ENCODE results near the gene FCHSD2.
"Not testable (repeated sequence)": the region's sequence is repeated elsewhere in the genome, so short reads cannot be mapped to it uniquely, and the experiment has no call there.

FCHSD2 gene

GRCh38 chr11:73151416-73151815 lies 9.3 kb upstream of the FCHSD2 start:
- no peak for DNase-seq (ENCODE audit: low read depth in 2 of 2)

- no peak for DNase-seq (ENCODE audit: low read depth in 2 of 2)
These were observed 7.0 kb upstream of the FCHSD2 start for GRCh38 chr11:73149105-73149504.

- no peak for DNase-seq (ENCODE audit: low read depth in 2 of 2)
These were observed 5.9 kb upstream of the FCHSD2 start for GRCh38 chr11:73147771-73148681.

GRCh38 chr11:73145986-73146575 lies 4.0 kb upstream of the FCHSD2 start:
- DNase-seq (ENCODE audit: low read depth in 2 of 2) = no peak

GRCh38 chr11:73143126-73143838 lies 1.2 kb upstream of the FCHSD2 start:
- DNase-seq (ENCODE audit: low read depth in 2 of 2) = no peak

- DNase-seq (ENCODE audit: low read depth in 2 of 2) = peak; percentile 14 to 21
These were observed 600 bp downstream of the FCHSD2 start for GRCh38 chr11:73141309-73142127.

- DNase-seq (ENCODE audit: low read depth in 2 of 2) = no peak
These were observed 1.1 kb downstream of the FCHSD2 start for GRCh38 chr11:73141031-73141308.

GRCh38 chr11:73140213-73141030 lies 1.7 kb downstream of the FCHSD2 start:
- DNase-seq (ENCODE audit: low read depth in 2 of 2) = no peak

GRCh38 chr11:73139476-73140198 lies 2.5 kb downstream of the FCHSD2 start:
- no peak for DNase-seq (ENCODE audit: low read depth in 2 of 2)

GRCh38 chr11:73137944-73138274 lies 4.2 kb downstream of the FCHSD2 start:
- no peak for DNase-seq (ENCODE audit: low read depth in 2 of 2)

GRCh38 chr11:73137262-73137943 lies 4.7 kb downstream of the FCHSD2 start:
- no peak for DNase-seq (ENCODE audit: low read depth in 2 of 2)

- not testable (repeated sequence) for DNase-seq (ENCODE audit: low read depth in 2 of 2)
These were observed 5.4 kb downstream of the FCHSD2 start for GRCh38 chr11:73136722-73137121.

- no peak for DNase-seq (ENCODE audit: low read depth in 2 of 2)
These were observed 6.5 kb downstream of the FCHSD2 start for GRCh38 chr11:73135346-73136284.

GRCh38 chr11:73132349-73132748 lies 9.8 kb downstream of the FCHSD2 start:
- not testable (repeated sequence) for DNase-seq (ENCODE audit: low read depth in 2 of 2)

- DNase-seq (ENCODE audit: low read depth in 2 of 2) = no peak
These were observed 11.9 kb downstream of the FCHSD2 start for GRCh38 chr11:73130181-73130580.

- DNase-seq (ENCODE audit: low read depth in 2 of 2) = no peak
These were observed 12.9 kb downstream of the FCHSD2 start for GRCh38 chr11:73129198-73129597.

- no peak for DNase-seq (ENCODE audit: low read depth in 2 of 2)
These were observed 15.2 kb downstream of the FCHSD2 start for GRCh38 chr11:73126804-73127480.

GRCh38 chr11:73124800-73125199 lies 17.3 kb downstream of the FCHSD2 start:
- DNase-seq (ENCODE audit: low read depth in 2 of 2) = no peak
